Neural cell (in vitro differentiated cells): ENCODE data around the gene TMEM101. TPM values are rescaled to one million over a fixed set of nuclear protein-coding genes. Genes with fewer than 3 reads are reported as not detected.

Source experiments
- H2AFZ ChIP-seq: fragments of 200-600, 300-800 bp; sonication (generic), shearing (Covaris generic); 2 replicates; pipeline ENCODE4 v1.6.0; 2014; ENCODE audit warnings: low read depth, mild to moderate bottlenecking, antibody characterized with exemption, low read length, moderate library complexity
- H3F3A ChIP-seq: fragments of 200-600 bp; shearing (Covaris generic); 2 replicates; pipeline ENCODE4 v1.6.1; 2016; ENCODE audit warnings: mild to moderate bottlenecking, moderate library complexity, mixed read lengths, antibody characterized with exemption, low read length; ENCODE audit not compliant: insufficient read depth, poor library complexity, severe bottlenecking
- H3K27ac ChIP-seq: fragments of 200-600, 300-800 bp; sonication (generic), shearing (Covaris generic); 2 replicates; pipeline ENCODE4 v1.5.1; 2014; ENCODE audit warnings: mild to moderate bottlenecking, low read length, moderate library complexity
- H3K27me3 ChIP-seq: fragments of 300-800, 200-600 bp; sonication (generic), shearing (Covaris generic); 2 replicates; pipeline ENCODE4 v1.6.0; 2014; ENCODE audit warnings: mild to moderate bottlenecking, low read depth, low read length, moderate library complexity; ENCODE audit not compliant: insufficient read depth
- H3K36me3 ChIP-seq: fragments of 300-800, 200-600 bp; sonication (generic), shearing (Covaris generic); 2 replicates; pipeline ENCODE4 v1.5.1; 2014; ENCODE audit warnings: mild to moderate bottlenecking, antibody characterized with exemption, low read length, moderate library complexity; ENCODE audit not compliant: insufficient read depth
- H3K4me2 ChIP-seq: fragments of 300-800, 200-600 bp; sonication (generic), shearing (Covaris generic); 2 replicates; pipeline ENCODE4 v1.6.0; 2014; ENCODE audit warnings: mild to moderate bottlenecking, low read length
- H3K4me3 ChIP-seq: fragments of 300-800, 200-600 bp; sonication (generic), shearing (Covaris generic); 2 replicates; pipeline ENCODE4 v1.5.1; 2014; ENCODE audit warnings: mild to moderate bottlenecking, low read length, moderate library complexity
- H3K79me2 ChIP-seq: fragments of 200-600 bp; shearing (Covaris generic); replicated peaks from 2 replicates; pipeline ENCODE4 v1.6.0; 2014; ENCODE audit warnings: mild to moderate bottlenecking, low read length, moderate library complexity; ENCODE audit not compliant: insufficient read depth
- H3K9ac ChIP-seq: fragments of 300-800, 200-600 bp; sonication (generic), shearing (Covaris generic); 2 replicates; pipeline ENCODE4 v1.6.1; 2016; ENCODE audit warnings: mild to moderate bottlenecking, low read length, mixed read lengths
- H3K9me2 ChIP-seq: fragments of 200-600 bp; shearing (Covaris generic); 2 replicates; pipeline ENCODE4 v1.6.1; 2016; ENCODE audit warnings: mild to moderate bottlenecking, low read length, mixed read lengths; ENCODE audit not compliant: insufficient read depth
- H3K9me3 ChIP-seq: fragments of 200-600, 300-800 bp; sonication (generic), shearing (Covaris generic); 2 replicates; pipeline ENCODE4 v1.6.1; 2016; ENCODE audit warnings: mild to moderate bottlenecking, mixed run types, low read length, moderate library complexity, mixed read lengths
- H4K20me1 ChIP-seq: fragments of 200-600 bp; shearing (Covaris generic); 2 replicates; pipeline ENCODE4 v1.6.1; 2016; ENCODE audit warnings: mild to moderate bottlenecking, mixed run types; ENCODE audit not compliant: insufficient read depth
- CTCF ChIP-seq: fragments of 450-650 bp; IDR thresholded peaks from 2 replicates; pipeline ENCODE4 v1.5.1; 2014; ENCODE audit warnings: antibody characterized with exemption, mild to moderate bottlenecking, moderate library complexity; ENCODE audit not compliant: poor library complexity, severe bottlenecking
- EP300 ChIP-seq: fragments of 450-650 bp; conservative IDR thresholded peaks from 2 replicates; pipeline ENCODE4 v1.6.1; 2014; ENCODE audit warnings: antibody characterized with exemption, mild to moderate bottlenecking, moderate library complexity; ENCODE audit not compliant: poor library complexity, severe bottlenecking
- EZH2 ChIP-seq: fragments of 200-600, 300-800 bp; shearing (Covaris generic), sonication (generic); IDR thresholded peaks from 2 replicates; pipeline ENCODE4 v1.6.1; 2014; ENCODE audit warnings: antibody characterized with exemption, low read length, borderline replicate concordance, mild to moderate bottlenecking; ENCODE audit not compliant: insufficient read depth, poor library complexity, severe bottlenecking
- MXI1 ChIP-seq: fragments of 450-650 bp; conservative IDR thresholded peaks from 2 replicates; pipeline ENCODE4 v1.6.1; 2014; ENCODE audit warnings: antibody characterized with exemption, mild to moderate bottlenecking; ENCODE audit not compliant: poor library complexity, severe bottlenecking
- POLR2AphosphoS5 ChIP-seq: IDR thresholded peaks from 2 replicates; pipeline ENCODE4 v1.6.1; 2012
- RAD21 ChIP-seq: fragments of 450-650 bp; conservative IDR thresholded peaks from 2 replicates; pipeline ENCODE4 v1.6.1; 2014; ENCODE audit warnings: antibody characterized with exemption, mild to moderate bottlenecking, moderate library complexity
- REST ChIP-seq: IDR thresholded peaks from 2 replicates; pipeline ENCODE4 v1.6.1; 2012; ENCODE audit warnings: borderline replicate concordance
- SMC3 ChIP-seq: fragments of 450-650 bp; conservative IDR thresholded peaks from 2 replicates; pipeline ENCODE4 v1.6.1; 2014; ENCODE audit warnings: antibody characterized with exemption, mild to moderate bottlenecking, moderate library complexity; ENCODE audit not compliant: poor library complexity
- TAF1 ChIP-seq: IDR thresholded peaks from 2 replicates; pipeline ENCODE4 v1.6.1; 2012; ENCODE audit warnings: low read depth
- polyA plus RNA-seq: library from polyadenylated mRNA; depleted of rRNA; stranded (reverse); fragments of >200 nt; gene quantifications from 2 replicates; pipeline ENCODE4 v1.2.3, GENCODE V29; 2014

Gene TMEM101
- polyA plus RNA-seq, 1 donor from 2014 or later = 59.3 TPM

DNA sequence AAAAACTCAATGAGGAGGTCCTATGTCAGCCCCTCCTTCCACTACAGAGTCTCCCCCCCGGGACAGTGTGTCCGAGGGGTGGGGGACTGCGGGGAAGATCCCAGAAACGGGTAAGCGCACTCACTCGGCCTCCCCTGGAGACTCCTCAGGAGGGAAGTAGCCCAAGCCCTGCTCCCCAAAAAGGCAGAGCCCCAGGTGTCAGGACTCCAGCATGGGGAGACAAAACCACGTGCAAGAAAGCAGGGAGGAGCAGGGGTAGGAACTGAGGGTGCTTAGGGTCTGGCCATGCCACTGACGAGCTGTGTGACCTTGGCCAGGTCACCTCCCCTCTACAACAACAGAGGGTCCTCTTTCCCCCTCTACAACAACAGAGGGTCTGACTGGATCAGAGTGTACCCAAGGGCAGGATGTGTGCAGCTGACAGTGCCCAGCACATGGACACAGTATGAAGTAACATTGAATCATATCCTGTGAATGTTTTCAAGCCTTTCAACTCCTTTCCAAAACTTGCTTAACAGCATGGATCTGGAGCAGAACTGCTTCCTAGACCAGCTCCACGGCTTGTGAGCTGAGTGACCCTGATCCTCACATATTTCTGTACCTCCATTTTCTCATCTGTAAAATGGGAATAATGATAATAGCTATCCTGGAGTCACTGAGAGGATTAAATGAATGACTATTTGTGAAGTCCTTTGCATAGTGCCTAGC lies 12.5 kb downstream of the TMEM101 start:
- no peaks in the 10 kb centered on the region for H4K20me1 ChIP-seq
- TF ChIP-seq EP300 (no peak), POLR2AphosphoS5 (no peak), REST (no peak), CTCF (no peak), SMC3 (no peak), TAF1 (no peak), EZH2 (no peak), RAD21 (no peak), MXI1 (no peak)
- H3K9ac ChIP-seq = no peak overlapping the region
- no peaks in the 10 kb centered on the region for H3F3A ChIP-seq
- no peaks in the 10 kb centered on the region for H3K9me3 ChIP-seq
- peaks cover 54% of the 10 kb centered on the region for H3K27me3 ChIP-seq
- no peak overlapping the region for H3K4me2 ChIP-seq
- H3K79me2 ChIP-seq = no peaks in the 10 kb centered on the region
- no peaks in the 10 kb centered on the region for H3K9me2 ChIP-seq
- H3K36me3 ChIP-seq = no peaks in the 10 kb centered on the region
- no peak overlapping the region for H2AFZ ChIP-seq
- H3K27ac ChIP-seq = no peak overlapping the region
- no peak overlapping the region for H3K4me3 ChIP-seq

DNA sequence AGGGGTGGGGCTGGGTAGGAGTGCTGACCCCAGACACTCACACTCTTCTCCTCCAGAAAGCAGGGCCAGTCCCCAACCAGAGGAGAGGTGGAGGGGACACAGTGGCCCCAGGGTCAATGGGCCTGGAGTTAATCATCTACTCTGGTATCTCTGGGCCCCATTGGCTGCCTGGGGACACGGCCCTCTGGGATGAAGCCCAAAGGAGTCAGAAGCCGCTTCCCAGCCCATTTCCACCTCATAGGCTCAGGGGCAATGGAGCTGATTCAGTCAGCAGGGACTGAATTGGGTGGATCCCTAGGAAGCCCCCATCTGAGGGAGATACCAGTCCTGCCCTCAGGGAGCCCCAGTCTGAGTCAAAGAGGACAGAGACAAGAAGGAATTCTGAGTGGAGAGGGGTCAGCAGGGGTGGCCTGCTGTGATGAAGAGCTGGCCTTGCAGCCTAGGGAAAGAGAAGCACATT lies 13.3 kb downstream of the TMEM101 start:
- Histone ChIP-seq H2AFZ (no peak overlapping the region), H3K4me3 (no peak overlapping the region), H4K20me1 (no peaks in the 10 kb centered on the region), H3F3A (no peaks in the 10 kb centered on the region), H3K27ac (no peak overlapping the region), H3K9ac (no peak overlapping the region), H3K79me2 (no peaks in the 10 kb centered on the region), H3K9me2 (no peaks in the 10 kb centered on the region), H3K4me2 (no peak overlapping the region), H3K36me3 (no peaks in the 10 kb centered on the region), H3K27me3 (peaks cover 46% of the 10 kb centered on the region), H3K9me3 (no peaks in the 10 kb centered on the region)
- TF ChIP-seq SMC3 (no peak), REST (no peak), EP300 (no peak), RAD21 (no peak), MXI1 (no peak), TAF1 (no peak), POLR2AphosphoS5 (no peak)
